Measurements from ENCODE around the gene RGMB.
A peak's percentile ranks its signal among the peaks of the same experiment; 100 is the strongest.

Gene RGMB

GRCh38 chr5:98783051-98783649 is 9.7 kb downstream of the RGMB start:
- DNase-seq (ENCODE audit: low spot score) (no peak), FAIRE-seq (no peak)

GRCh38 chr5:98784411-98784810 is 10.9 kb downstream of the RGMB start:
- FAIRE-seq, result no peak

GRCh38 chr5:98785244-98785643 is 11.8 kb downstream of the RGMB start:
- DNase-seq (ENCODE audit: low spot score), result no peak
- FAIRE-seq, result no peak

More at GRCh38 chr5:98784411-98784810, 10.9 kb downstream of the RGMB start:
- DNase-seq (ENCODE audit: low spot score), result no peak

GRCh38 chr5:98786191-98786853 is 12.9 kb downstream of the RGMB start:
- DNase-seq (ENCODE audit: low spot score) (no peak), FAIRE-seq (no peak)

- DNase-seq (ENCODE audit: low spot score) (no peak), FAIRE-seq (no peak)
These were observed 13.8 kb downstream of the RGMB start for GRCh38 chr5:98787131-98787719.

- no peak for DNase-seq (ENCODE audit: low spot score)
- no peak for FAIRE-seq
These were observed 15.6 kb downstream of the RGMB start for GRCh38 chr5:98789029-98789428.

- DNase-seq (ENCODE audit: low spot score) (no peak), FAIRE-seq (no peak)
These were observed 17.6 kb downstream of the RGMB start for GRCh38 chr5:98791001-98791519.

- DNase-seq (ENCODE audit: low spot score) (no peak), FAIRE-seq (no peak)
These were observed 18.6 kb downstream of the RGMB start for GRCh38 chr5:98791898-98792580.

- DNase-seq (ENCODE audit: low spot score) (no peak), FAIRE-seq (no peak)
These were observed 19.8 kb downstream of the RGMB start for GRCh38 chr5:98793223-98793622.

- DNase-seq (ENCODE audit: low spot score) (no peak), FAIRE-seq (no peak)
These were observed 20.5 kb downstream of the RGMB start for GRCh38 chr5:98794001-98794400.

- DNase-seq (ENCODE audit: low spot score) (no peak), FAIRE-seq (no peak)
These were observed 21.1 kb downstream of the RGMB start for GRCh38 chr5:98794414-98795080.

GRCh38 chr5:98795243-98795642 is 21.8 kb downstream of the RGMB start:
- DNase-seq (ENCODE audit: low spot score) (no peak), FAIRE-seq (no peak)

- DNase-seq (ENCODE audit: low spot score) (peak; percentile 53), FAIRE-seq (no peak)
These were observed 22.9 kb downstream of the RGMB start for GRCh38 chr5:98796197-98796972.

- DNase-seq (ENCODE audit: low spot score) (no peak), FAIRE-seq (no peak)
These were observed 24.9 kb downstream of the RGMB start for GRCh38 chr5:98798371-98798770.

- FAIRE-seq (no peak), DNase-seq (ENCODE audit: low spot score) (no peak)
These were observed 25.4 kb downstream of the RGMB start for GRCh38 chr5:98798847-98799246.

- DNase-seq (ENCODE audit: low spot score), result no peak
- no peak for FAIRE-seq
These were observed 30.6 kb downstream of the RGMB start for GRCh38 chr5:98804066-98804465.

- no peak for FAIRE-seq
- no peak for DNase-seq (ENCODE audit: low spot score)
These were observed 31.6 kb downstream of the RGMB start for GRCh38 chr5:98805070-98805469.

GRCh38 chr5:98807806-98808205 is 34.3 kb downstream of the RGMB start:
- FAIRE-seq, result no peak
- DNase-seq (ENCODE audit: low spot score), result no peak

GRCh38 chr5:98810206-98810605 is 36.7 kb downstream of the RGMB start:
- no peak for FAIRE-seq

GRCh38 chr5:98813755-98814154 is 40.3 kb downstream of the RGMB start:
- no peak for DNase-seq (ENCODE audit: low spot score)
- no peak for FAIRE-seq

More at GRCh38 chr5:98810206-98810605, 36.7 kb downstream of the RGMB start:
- no peak for DNase-seq (ENCODE audit: low spot score)

Measured in RCC 7860 (cell line).